T-helper 1 cell treated with Interleukin-12 subunit alpha and Interleukin-12 subunit beta and Interleukin-4 antibody, amounts not matched to agents 30 ng/mL and 1 ng/mL, for 36 hours (primary cell): ENCODE results near the gene GALNT9. TPM values are rescaled to one million over a fixed set of nuclear protein-coding genes. Genes with fewer than 3 reads are reported as not detected.

Experiments
- intact Hi-C: fragments of 100-400 bp; cut with micrococcal nuclease; formaldehyde crosslinking; loops from one replicate; pipeline ENCODE4 v1.15.1; 2024
- total RNA-seq: library from RNA; stranded (reverse); gene quantifications from 2 replicates; pipeline ENCODE4 v1.2.3, GENCODE V29; 2022

GALNT9 gene
- total RNA-seq, 1 donor from 2014 or later, result not detected

DNA sequence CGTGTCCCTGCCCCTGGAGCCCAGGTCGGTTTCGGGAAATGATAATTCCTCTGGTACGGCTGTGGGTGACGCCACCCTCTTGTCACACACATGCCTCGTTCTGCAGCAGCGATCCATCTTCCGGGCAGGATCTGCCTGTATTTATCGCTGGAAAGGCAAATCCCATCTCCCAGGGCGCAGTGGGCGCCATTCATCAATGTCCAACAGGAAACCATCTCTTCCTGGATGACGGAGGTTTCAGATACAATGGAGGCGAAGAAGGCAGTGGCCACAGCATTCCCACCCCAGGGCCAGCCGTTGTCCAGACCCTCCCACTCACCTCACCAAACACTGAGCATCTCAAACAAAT is 110.9 kb downstream of the GALNT9 start:
- intact Hi-C loops, result no loop called here

DNA sequence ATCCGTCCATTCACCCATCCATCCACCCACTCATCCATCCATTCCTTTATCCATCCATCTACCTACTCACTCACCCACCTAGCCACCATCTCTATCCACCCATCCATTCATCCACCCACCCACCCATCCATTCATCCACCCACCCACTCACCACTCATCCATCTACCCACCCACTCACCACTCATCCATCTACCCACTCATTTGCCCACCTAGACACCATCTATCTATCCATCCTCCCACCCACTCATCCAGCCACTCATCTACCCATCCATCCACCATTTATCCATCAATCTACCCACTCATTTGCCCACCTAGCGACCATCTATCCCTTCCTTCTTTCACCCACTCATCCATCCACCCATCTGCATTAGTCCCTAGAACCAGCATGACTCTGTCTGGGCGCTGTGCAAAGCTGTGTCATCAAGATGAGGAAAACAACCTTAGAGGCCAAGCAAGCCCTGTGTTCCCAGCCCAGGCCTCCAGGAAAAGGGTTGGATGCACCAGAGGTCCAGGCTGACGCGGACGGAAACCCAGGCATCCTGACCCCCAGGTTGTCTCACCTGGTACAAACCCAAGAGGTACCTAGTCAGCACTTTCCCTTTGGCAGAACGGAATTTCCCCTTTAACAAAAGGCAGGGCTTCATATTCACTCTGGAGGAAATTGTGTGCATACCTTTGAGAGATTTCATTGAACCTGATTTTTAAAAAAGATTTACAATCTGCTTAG is 111.4 kb downstream of the GALNT9 start:
- intact Hi-C loops, result no loop called here

DNA sequence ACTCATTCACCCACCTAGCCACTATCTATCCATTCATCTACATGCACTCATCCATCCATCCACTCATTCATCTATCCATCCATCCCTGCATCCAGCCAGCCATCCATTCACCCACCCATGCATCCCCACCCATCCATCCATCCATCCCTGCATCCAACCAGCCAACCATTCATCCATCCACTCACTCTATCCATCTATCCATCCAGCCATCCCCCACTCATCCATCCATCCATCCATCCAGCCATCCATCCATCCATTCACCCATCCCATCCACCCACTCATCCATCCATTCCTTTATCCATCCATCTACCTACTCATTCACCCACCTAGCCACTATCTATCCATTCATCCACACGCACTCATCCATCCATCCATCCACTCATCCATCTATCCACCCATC is 112.0 kb downstream of the GALNT9 start:
- intact Hi-C loops, result no loop called here

DNA sequence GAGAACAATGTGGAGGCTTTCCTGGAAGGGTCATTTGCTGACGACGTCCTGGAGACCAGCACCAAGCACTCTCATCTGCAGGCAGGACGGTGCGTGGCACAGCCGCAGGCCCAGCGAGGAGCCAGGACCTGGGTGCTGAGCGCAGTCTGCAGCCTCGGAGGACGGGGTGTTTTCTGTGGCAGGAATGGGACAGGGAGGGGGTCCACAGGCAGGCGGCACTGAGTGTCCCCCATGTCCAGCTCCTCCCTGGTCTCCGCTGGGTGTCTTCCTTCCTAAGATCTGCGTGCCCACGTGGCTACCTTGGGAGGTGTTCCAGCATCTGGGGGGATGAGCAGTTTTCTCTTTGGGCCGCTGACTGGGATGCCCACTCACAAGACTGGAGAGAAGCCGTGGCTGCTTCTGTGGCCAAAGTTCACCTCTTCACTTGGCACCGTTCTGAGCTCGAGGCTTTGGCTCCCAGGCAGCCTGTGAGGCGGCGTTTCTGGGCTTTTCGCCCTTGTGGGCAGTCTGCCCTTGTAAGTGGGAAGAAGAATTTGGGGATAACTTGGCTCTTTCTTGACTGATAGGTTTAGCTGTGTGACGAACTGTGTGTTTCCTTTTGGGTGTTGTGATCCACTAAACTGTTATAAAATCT is 112.9 kb downstream of the GALNT9 start:
- intact Hi-C loops, result no loop called here

DNA sequence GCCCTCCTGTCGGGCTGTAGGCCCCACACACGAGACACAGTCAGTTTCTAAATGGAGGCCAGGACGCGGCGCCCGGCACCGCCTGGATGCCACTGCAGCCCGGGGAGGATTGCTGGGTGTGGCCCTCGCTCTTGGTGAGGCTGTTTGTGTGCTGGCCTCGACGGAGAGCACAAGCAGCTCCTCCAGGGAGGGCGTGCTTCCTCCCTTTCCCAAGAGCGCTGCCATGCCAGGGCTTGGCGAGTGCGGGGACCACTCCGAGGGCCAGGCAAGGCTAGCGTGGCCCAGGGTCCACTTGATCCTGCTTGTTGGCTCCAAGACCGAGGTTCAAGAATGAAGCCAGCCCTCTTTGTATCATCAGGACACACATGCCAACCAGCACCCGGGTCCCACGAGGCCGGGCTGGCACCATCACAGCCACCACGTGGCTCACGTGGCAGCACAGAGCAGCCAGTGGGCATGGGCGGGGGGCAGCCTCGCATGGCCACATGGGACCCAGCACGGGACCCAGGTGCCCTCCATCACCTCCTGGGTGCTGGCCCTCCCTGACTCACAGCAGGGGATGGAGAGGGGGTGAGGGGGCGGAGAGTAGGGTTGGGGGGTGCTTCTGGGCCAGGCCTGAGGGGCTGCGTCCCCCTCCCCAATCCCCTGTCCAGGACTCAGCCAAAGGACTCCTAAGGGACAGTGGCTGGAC is 113.9 kb downstream of the GALNT9 start:
- intact Hi-C loops, result no loop called here

DNA sequence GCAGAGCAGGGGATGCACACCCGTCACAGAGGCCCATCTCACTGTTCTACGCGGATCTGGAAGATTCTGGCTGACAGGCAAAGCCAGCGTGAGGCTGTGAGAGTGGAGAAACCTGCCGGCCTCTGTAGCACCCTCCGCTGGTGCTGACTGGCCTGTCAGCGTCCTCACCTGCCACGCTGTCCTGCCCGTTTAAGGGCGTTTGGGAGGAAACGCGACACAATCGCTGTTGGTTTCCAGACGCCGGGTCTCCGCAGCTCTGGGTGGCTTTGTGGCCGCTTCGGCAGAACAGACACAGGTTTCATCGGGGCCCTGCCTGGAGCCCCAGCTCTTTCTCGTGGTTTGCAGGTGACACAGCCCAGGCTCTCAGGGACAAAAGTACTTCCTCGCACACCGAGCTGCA is 114.5 kb downstream of the GALNT9 start:
- intact Hi-C loops, result no loop called here

DNA sequence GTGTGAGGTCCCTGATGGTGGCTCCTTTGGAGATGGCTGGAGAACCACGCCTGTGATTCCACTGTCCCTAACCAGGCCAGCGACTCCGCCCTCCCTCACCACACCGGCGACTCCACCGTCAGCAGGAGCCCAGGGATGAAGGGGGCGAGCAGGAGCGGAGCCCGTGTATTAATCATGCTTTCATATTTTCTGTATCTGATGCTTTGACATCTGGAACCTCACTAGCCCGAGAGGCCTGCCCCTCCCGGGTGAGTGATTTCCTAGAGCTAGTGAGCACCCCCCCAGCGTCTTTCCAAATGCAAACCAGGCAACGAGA is 115.3 kb downstream of the GALNT9 start:
- intact Hi-C loops, result no loop called here

DNA sequence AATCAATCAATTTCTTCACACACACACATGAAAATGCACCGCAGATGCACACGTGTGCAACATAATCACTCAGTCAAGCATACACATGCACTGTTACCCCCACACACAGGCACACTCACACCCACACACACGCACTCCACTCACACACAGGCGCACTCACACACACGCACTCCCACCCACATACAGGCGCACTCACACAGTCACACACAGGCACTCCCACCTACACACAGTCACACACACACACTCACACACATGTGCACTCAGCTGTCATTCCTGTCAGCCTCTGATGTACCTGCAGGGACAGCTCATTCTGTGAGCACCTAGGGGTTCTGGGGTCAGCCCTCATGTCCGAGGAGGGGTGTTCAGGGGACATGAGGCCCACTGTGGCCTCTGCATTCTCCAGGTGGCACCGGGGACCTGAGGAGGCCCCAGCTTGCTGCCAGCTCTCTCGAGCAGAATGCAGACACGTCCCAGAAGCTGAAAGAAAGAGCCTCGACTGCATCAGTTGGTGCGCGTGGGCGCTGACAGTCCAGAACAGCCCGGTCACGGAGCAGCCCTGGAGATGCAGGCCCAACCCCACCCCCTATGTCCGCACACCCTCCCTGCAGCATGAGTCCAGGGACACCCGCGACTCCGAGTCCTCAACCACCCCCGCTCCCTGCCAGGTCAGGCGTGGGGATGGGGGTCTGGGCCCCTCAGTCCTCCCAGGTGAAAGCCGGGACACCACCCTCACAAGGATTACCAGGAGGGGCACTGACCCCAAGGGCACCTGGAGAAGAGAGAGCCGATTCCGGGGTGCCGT is 115.8 kb downstream of the GALNT9 start:
- intact Hi-C loops, result no loop called here

DNA sequence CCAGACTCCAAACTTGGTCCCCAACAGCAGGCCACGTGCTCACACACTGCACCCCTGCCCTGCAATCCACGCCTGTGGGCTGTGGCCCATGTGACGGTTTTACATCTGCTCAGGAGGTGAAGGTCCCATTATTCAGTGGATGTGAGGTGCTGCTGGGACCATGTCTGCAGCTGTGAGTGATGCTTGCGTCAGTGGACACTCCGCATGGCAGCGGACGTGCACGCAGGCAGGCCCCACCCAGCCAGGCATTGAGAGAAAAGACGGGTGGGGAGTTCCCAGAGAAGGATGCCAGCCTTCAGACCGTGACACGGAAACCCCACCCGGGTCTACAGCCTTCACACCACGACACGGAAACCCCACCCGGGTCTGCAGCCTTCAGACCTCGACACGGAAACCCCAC is 117.6 kb downstream of the GALNT9 start:
- intact Hi-C loops, result loop anchor here (2.0 kb wide), 1 partner anchor 57 kb away; no protein-coding TSS in a partner anchor

DNA sequence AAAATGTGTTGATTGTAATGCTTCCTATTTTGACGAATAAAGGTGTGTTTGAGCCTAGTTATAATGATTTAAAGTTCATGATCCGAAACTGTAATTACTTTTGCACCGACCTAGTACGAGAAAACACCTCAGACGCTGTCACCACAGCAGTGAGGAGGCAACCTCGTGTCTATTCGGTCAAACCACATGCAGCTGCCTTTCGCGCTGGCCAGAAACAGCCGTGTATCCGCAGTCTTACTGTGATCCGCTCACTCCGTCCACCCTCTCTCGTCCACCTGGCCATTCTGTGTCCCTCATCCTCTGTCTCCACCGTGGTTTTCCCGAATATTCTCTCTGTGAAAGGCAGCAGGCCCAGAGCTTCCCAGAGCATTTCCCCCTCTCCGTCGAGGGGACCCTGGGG is 118.1 kb downstream of the GALNT9 start:
- intact Hi-C loops, result loop anchor here (2.0 kb wide), 1 partner anchor 57 kb away; no protein-coding TSS in a partner anchor

DNA sequence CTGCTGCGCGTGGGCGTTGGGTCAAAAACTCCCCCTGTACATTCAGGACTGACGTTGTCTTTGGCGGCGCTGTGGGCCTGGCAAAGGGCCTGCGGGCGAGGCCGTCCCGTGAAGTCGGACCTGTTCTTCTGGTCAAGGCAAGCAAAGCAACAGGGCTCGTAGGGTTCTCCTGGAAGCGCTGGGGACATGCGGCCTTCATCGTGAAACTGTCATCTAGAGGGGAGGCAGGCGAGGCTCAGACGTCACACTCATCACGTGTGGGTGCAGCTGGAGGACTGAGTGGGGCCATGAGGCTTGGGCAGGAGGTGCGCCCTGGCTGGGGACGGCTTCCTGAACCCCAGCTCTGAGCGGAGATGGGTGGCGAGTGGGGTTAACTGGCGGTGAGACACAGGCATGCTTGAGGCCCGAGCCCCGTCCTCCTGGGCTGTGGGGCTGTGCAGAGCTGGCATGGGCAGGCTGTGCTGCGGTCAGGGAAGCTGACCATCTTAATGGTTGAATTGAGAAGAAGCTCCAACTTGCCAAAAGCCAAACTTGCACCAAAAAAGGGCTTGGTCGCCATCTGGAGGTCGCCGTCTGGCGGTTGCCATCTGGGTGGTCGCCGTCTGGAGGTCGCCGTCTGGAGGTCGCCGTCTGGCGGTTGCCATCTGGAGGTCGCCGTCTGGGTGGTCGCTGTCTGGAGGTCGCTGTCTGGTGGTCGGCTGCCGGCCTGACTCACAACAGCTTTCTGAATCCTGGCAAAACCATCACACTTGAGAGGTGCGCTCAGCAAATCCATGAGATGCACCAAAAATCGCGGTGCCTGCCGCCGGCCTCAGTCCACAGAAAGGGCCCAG is 119.0 kb downstream of the GALNT9 start:
- intact Hi-C loops, result loop anchor here (2.0 kb wide), 1 partner anchor 56 kb away; no protein-coding TSS in a partner anchor

DNA sequence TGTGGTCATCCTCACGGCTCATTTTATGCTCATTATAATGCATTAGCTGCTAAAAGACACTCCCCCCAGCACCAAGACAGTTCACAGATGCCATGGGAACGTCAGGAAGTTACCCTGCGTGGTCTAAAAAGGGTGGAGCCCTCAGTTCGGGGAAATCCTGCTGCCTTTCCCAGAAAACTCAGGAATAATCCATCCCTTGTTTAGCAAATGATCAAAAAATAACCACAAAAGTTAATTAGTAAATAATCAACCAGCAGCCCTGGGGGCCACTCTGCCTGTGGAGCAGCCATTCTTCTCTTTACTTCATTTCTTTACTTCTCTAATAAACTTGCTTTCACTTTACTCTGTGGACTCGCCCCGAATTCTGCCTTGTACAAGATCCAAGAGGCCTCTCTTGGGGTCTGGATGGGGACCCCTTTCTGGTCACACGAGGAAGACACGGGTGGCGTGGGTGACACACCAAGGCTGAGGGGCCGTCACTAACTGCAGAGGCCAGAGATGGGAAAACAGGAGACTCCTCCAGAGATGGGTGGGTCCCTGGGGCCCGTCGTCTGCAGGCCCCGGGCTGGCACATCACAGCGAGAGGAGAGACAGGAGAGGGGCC is 119.7 kb downstream of the GALNT9 start:
- intact Hi-C loops, result loop anchor here (2.0 kb wide), 1 partner anchor 55 kb away; no protein-coding TSS in a partner anchor

DNA sequence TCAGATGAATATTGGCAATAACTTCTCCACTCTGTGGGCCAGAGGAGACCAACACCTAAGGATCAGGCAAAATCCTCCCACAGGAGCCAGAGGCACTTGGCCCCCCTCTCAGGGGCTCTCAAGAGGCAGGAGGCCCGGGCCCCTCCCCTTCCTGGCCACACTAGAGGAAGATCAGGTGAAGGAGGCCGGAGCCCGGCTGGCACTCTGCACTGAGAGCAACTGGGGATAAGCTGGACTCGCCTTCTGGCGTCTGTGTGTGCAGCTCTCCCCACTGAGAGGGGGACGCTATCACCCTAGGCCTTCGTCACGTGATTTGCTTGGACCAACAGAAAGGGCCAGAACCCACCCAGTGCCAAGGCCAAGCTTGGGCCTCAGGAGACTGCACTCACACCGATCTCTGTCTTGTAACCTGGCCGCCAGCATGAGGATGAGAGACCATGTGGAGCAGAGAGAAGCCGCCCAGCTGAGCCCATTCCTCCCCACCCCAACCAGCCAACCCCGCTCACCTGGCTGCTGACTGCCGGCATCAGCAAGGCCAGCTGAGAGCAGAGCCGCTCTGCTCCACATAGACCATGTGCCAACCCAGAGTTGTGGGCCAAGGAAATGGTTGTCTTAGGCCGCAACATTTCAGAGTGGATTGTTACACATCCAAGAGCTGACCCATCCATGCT is 121.1 kb downstream of the GALNT9 start:
- intact Hi-C loops, result no loop called here

DNA sequence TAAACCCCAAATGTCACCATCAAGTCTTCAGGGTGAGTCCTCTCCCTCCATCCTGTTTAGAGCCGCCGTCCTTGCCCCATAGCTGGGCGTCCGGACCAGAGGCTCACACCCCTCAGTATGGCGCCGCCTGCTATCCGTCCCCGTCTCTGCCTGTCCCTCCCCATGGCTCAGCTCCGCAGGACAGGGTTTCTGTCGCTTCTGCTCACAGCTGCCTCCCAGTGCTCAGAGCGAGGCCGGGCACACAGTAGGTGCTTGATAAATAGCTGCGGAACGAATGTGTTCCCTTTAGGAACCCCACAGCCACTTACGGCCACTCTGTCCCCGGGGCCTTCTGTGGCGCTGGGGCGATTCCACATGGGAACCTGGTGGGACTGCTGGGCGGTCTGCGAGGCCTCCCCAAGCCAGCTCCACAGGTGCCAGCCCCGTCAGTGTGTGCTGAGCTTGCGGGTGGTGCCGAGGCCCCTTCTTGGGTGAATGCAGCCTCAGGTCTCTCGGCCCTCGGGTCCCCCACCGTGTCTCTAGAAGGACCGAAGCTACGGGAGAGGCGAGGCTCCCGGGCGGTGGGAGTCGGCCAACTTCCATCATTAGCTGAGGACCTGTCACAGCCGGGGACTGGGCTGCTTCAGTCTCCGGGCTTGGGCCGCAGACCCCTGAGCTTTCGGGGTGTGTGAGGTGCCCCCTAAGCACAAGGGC is 122.2 kb downstream of the GALNT9 start:
- intact Hi-C loops, result no loop called here

DNA sequence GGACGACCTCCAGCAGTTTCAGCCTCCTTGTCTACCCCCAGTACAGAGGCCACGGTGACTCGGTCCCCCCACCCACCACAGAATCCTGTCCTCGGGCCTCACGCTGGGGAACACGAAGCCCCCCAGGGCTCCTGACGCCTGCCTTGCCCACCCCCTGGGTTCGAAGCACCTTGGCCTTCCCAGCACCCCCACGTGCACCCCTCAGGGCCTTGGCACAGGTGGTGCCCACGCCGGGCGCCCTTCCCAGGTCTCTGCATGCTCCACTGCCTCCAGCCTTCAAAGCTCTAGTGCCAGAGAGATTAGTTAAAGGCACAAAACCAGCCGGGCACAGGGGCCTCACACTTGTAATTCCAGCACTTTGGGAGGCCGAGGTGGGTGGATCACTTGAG is 123.3 kb downstream of the GALNT9 start:
- intact Hi-C loops, result no loop called here

DNA sequence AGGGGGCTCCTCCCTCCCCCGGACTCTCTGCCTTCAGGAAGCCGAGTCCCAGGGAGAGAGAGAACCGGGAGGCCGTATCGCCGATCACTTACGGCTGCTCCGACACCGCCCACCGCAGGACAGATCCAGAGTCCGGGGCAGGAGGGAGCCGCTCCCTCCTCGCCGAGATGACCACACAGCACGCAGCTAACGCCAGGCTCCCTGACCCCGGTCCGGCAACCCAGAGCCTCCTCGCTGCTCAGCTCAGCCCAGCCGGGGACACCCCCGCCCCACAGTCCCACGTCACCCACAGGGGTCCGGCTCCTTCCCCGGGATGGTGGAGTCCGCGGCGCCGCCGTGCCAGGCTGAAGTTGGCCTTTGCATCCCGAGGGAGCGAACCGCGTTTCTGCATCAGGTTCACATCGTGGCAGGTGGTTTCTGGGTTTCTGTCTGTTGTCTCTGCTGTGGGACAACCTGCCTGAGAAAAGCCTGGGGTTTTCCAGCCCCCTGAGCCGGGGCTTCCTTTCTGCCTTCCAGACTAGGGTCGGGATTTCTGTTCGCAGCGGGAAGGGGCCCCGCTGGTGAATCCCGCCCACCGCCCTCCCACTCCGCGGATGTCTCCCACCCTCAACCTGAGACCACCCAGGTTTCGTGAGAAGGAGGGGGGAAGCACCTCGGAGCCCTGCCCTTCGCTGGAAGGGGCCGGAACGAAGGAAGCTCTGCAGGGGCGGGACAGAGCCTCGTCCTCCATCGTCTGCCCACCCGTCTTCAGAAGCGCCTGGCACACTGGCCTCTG is 123.9 kb downstream of the GALNT9 start:
- intact Hi-C loops, result no loop called here

DNA sequence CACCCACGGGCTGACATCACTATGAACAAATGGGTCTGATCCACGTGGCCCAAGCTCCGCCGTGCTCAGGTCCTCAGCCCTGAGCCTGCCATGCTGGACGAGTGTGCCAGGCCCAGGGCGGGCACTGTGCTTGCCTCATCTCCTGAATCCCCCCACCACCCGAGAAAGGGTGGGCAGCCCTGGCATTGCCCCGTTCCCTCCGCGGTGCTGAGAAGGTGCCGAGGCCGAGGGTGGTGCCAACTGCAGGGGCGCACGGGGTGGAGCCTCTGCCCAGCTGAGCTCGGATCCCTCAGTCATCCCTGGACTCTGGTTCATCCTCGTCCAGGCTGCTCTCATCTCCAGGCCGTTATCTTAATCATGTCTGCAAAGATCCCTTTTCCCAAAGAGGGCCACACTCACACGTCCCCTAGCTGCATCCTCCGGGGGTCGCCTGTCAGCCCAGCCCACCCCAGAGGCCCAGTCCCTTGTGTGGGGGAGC is 124.6 kb downstream of the GALNT9 start:
- intact Hi-C loops, result no loop called here

DNA sequence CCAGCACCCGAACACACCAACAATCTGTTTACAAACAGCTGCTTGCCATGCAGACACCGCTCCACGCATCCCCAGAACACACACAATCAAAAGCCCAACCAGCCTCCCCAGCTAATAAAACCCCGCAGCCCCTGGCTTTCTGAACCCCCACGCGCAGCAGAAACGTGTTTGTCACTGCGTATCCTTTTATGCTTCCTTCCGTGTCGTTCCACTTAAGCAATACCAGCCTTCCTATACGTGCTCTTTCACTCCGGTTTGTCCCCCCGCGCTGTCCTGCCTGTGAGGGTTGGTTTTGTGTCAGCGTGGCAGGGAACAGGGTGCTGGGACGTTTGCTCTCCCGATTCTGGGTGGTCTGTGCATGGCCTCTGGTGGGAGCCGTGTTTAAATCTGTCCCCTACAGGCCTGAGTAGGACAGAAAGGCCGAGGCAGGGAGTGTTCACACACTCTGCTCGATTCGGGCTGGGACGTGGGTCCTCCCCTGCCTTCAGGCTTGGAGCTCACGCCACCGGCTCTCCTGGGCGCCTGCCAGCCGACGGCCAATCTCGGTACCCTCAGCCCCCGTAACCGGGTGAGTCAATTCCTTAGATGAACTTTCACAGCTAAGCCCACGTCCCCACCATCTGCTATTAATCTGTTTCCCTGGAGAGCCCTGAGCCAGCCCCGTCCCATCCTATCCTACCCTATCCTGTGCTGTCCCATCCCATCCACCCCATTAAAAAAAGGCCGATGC is 125.2 kb downstream of the GALNT9 start:
- intact Hi-C loops, result no loop called here
